AG04450 (cell line): ENCODE measurements around the gene HNRNPK. TPM values are rescaled to one million over a fixed set of nuclear protein-coding genes. Genes with fewer than 3 reads are reported as not detected.

Experiments
- CTCF ChIA-PET: fragments of 300-600, 350-600 bp; formaldehyde crosslinking; extraction: SDS; loops from one replicate; lab custom pipeline; 2022; ENCODE audit warnings: antibody characterized with exemption, inconsistent platforms; lab: Charles Lee
- POLR2A ChIA-PET: fragments of 350-600 bp; formaldehyde crosslinking; extraction: SDS; loops from one replicate; lab custom pipeline; 2021; ENCODE audit warnings: antibody characterized with exemption, inconsistent platforms; lab: Yijun Ruan, JAX
- DNase-seq: peaks from one replicate; pipeline ENCODE4 v3.0.0-alpha.2; 2011; ENCODE audit warnings: low read depth, low spot score
- H3K27ac ChIP-seq: one replicate; pipeline ENCODE4 v1.5.1; 2012; ENCODE audit warnings: low read depth, low read length, control low read depth
- H3K27me3 ChIP-seq: one replicate; pipeline ENCODE4 v1.6.0; 2012; ENCODE audit warnings: low read length; ENCODE audit not compliant: control insufficient read depth, insufficient read depth
- H3K4me3 ChIP-seq: 2 replicates; pipeline ENCODE4 v1.5.1; 2011; ENCODE audit warnings: mild to moderate bottlenecking, low read depth, low read length, control low read depth
- H3K9me3 ChIP-seq: 2 replicates; pipeline ENCODE4 v1.5.1; 2012; ENCODE audit warnings: low read length; ENCODE audit not compliant: control insufficient read depth, insufficient read depth
- CTCF ChIP-seq: IDR thresholded peaks from 2 replicates; pipeline ENCODE4 v1.5.1; 2011; ENCODE audit warnings: low read depth, low read length, control low read depth, inconsistent platforms
- polyA plus RNA-seq: library from polyadenylated mRNA; depleted of rRNA; stranded (reverse); fragments of >200 nt; gene quantifications from 2 replicates; pipeline ENCODE4 v1.2.3, GENCODE V29; 2011

Gene HNRNPK
- polyA plus RNA-seq, 1 experiment = 673 TPM

GRCh38 chr9:84002344-84002743, 22.3 kb upstream of the HNRNPK start:
- ChIA-PET POLR2A (no interaction called here), CTCF (interaction anchor here (0.9 kb wide), 1 partner anchor 259 kb away, joined by 3 read pairs; no protein-coding TSS in a partner anchor)
- Histone ChIP-seq H3K27ac (no peak overlapping the region), H3K27me3 (no peaks in the 10 kb centered on the region), H3K9me3 (no peaks in the 10 kb centered on the region), H3K4me3 (no peak overlapping the region)
- no peak for TF ChIP-seq CTCF
- no peak for DNase-seq

DNA sequence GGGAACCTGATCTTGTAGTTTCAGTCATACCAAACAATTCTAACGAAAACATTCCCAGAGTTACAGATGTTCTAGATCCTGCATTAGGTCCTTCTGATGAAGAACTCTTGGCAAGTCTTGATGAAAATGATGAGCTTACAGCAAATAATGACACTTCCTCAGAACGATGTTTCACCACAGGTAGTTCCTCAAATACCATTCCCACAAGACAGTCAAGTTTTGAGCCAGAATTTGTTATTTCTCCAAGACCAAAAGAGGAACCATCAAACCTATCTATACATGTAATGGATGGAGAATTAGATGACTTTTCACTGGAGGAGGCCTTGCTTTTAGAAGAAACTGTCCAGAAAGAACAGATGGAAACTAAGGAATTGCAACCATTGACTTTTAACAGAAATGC, 21.6 kb upstream of the HNRNPK start:
- POLR2A ChIA-PET = no interaction called here
- no peak for DNase-seq
- no peak overlapping the region for H3K4me3 ChIP-seq
- CTCF ChIA-PET = no interaction called here
- TF ChIP-seq CTCF = no peak
- H3K27me3 ChIP-seq = no peaks in the 10 kb centered on the region
- no peaks in the 10 kb centered on the region for H3K9me3 ChIP-seq
- H3K27ac ChIP-seq = no peak overlapping the region

- Histone ChIP-seq H3K27ac (no peak overlapping the region), H3K4me3 (no peak overlapping the region), H3K9me3 (no peaks in the 10 kb centered on the region), H3K27me3 (no peaks in the 10 kb centered on the region)
- ChIA-PET POLR2A (no interaction called here), CTCF (interaction anchor here (1.4 kb wide), 1 partner anchor 260 kb away, joined by 6 read pairs; no protein-coding TSS in a partner anchor)
- no peak for DNase-seq
- TF ChIP-seq CTCF = no peak
These were observed 20.2 kb upstream of the HNRNPK start for GRCh38 chr9:84000186-84000585.

DNA sequence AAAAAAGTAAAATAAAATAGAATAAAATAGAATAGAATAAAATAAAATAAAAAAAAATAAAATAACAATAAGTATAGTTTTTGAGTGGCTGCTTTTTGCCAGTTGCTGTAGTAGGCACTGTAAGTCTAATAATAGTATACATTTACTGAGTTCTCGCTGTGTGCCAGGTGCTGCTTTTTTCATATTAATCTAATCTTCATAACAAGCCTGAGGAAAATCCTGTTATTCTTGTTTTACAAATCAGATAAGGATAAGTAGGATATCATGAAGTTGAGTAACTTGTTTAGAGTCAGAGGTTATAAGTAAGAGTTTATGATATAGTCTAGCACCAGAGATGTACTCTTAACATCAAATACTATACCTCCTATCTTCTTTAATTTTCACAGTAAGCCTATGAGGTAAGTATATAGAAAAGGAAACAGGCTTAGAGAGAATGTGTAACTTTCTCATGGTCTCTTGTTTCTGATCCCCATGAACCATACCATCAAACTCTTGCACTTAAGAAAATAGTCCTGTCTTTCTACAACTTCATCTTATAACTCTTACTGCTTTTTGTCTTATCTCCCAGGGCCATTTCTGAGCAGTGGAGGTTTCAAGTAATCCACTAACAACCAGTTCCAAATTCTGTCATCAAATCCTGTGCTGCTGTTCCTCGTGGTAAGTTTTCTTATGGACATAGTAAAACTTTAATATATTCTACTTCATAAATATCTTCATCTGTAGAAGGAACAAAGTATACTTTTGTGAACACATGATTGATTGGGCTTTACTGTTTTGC, 19.3 kb upstream of the HNRNPK start:
- Histone ChIP-seq H3K27me3 (no peaks in the 10 kb centered on the region), H3K27ac (no peak overlapping the region), H3K9me3 (no peaks in the 10 kb centered on the region), H3K4me3 (no peak overlapping the region)
- POLR2A ChIA-PET = no interaction called here
- no peak for DNase-seq
- CTCF ChIA-PET = no interaction called here
- no peak for TF ChIP-seq CTCF

- Histone ChIP-seq H3K4me3 (no peak overlapping the region), H3K27me3 (no peaks in the 10 kb centered on the region), H3K27ac (no peak overlapping the region), H3K9me3 (no peaks in the 10 kb centered on the region)
- DNase-seq = no peak
- POLR2A ChIA-PET = interaction anchor here (1.3 kb wide), 1 partner anchor 16 kb away, joined by 4 read pairs; the partner anchor contains the start of gene HNRNPK
- TF ChIP-seq CTCF = no peak
- CTCF ChIA-PET = interaction anchor here (0.8 kb wide), 1 partner anchor 265 kb away, joined by 3 read pairs; no protein-coding TSS in a partner anchor
These were observed 16.1 kb upstream of the HNRNPK start for GRCh38 chr9:83996126-83996525.
